Tibial nerve (tissue), 4 donors: ENCODE results near the gene CPNE9.

Experiments
- EP300 ChIP-seq, 2 donors: sonication (generic); formaldehyde crosslinking; IDR thresholded peaks; one replicate each; pipeline ENCODE4 v1.6.1; 2017; ENCODE audit warnings: antibody characterized with exemption in 2 of 2, mild to moderate bottlenecking in 1 of 2
- POLR2A ChIP-seq, 2 donors: fragments of 450-650 bp; IDR thresholded peaks; one replicate each; pipeline ENCODE4 v1.6.1; 2017; ENCODE audit warnings: antibody characterized with exemption in 2 of 2, mild to moderate bottlenecking in 2 of 2, moderate library complexity in 2 of 2
- TF ChIP-seq, protein P1 (sequence below), 5 experiments: fragments of 200-600 bp in 3 of 5; fragments of 450-650 bp in 2 of 5; sonication (generic) in 3 of 5; IDR thresholded peaks; one replicate each; pipeline ENCODE4 v1.5.1; 2016 to 2019; ENCODE audit warnings: antibody characterized with exemption in 5 of 5, mild to moderate bottlenecking in 3 of 5, moderate library complexity in 2 of 5

- TF ChIP-seq POLR2A (IDR thresholded peaks at IDR 0.05), result no peak
- TF ChIP-seq, protein P1, sequence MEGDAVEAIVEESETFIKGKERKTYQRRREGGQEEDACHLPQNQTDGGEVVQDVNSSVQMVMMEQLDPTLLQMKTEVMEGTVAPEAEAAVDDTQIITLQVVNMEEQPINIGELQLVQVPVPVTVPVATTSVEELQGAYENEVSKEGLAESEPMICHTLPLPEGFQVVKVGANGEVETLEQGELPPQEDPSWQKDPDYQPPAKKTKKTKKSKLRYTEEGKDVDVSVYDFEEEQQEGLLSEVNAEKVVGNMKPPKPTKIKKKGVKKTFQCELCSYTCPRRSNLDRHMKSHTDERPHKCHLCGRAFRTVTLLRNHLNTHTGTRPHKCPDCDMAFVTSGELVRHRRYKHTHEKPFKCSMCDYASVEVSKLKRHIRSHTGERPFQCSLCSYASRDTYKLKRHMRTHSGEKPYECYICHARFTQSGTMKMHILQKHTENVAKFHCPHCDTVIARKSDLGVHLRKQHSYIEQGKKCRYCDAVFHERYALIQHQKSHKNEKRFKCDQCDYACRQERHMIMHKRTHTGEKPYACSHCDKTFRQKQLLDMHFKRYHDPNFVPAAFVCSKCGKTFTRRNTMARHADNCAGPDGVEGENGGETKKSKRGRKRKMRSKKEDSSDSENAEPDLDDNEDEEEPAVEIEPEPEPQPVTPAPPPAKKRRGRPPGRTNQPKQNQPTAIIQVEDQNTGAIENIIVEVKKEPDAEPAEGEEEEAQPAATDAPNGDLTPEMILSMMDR (IDR thresholded peaks at IDR 0.05), result no peak
- no peak for TF ChIP-seq EP300 (IDR thresholded peaks at IDR 0.05)
Observed at GRCh38 chr3:9749296-9749644, 45.6 kb downstream of the CPNE9 start.
